Hepatocyte (in vitro differentiated cells): ENCODE measurements around the gene MARS2. TPM values are rescaled to one million over a fixed set of nuclear protein-coding genes. Genes with fewer than 3 reads are reported as not detected.

Experiments used
- DNase-seq: peaks from one replicate; pipeline ENCODE4 v3.0.0-alpha.2; 2016; ENCODE audit warnings: low spot score
- H2AFZ ChIP-seq: fragments of 200-600 bp; sonication (generic); 2 replicates; pipeline ENCODE4 v1.6.0; 2016; ENCODE audit warnings: antibody characterized with exemption, mild to moderate bottlenecking
- H3K27ac ChIP-seq: fragments of 200-600 bp; sonication (generic); 2 replicates; pipeline ENCODE4 v1.5.1; 2016; ENCODE audit warnings: mild to moderate bottlenecking
- H3K27me3 ChIP-seq: fragments of 200-600 bp; sonication (generic); 2 replicates; pipeline ENCODE4 v1.6.1; 2016
- H3K36me3 ChIP-seq: fragments of 200-600 bp; sonication (generic); replicated peaks from 2 replicates; pipeline ENCODE4 v1.5.1; 2016; ENCODE audit warnings: low read depth; ENCODE audit not compliant: insufficient read depth
- H3K4me1 ChIP-seq: fragments of 200-600 bp; sonication (generic); 2 replicates; pipeline ENCODE4 v1.5.1; 2016; ENCODE audit warnings: mild to moderate bottlenecking, moderate library complexity; ENCODE audit not compliant: insufficient read depth
- H3K4me2 ChIP-seq: fragments of 200-600 bp; sonication (generic); 2 replicates; pipeline ENCODE4 v1.6.0; 2016
- H3K4me3 ChIP-seq: fragments of 200-600 bp; sonication (generic); 2 replicates; pipeline ENCODE4 v1.5.1; 2016; ENCODE audit warnings: mild to moderate bottlenecking
- H3K79me2 ChIP-seq: fragments of 200-600 bp; sonication (generic); 2 replicates; pipeline ENCODE4 v1.6.0; 2017; ENCODE audit warnings: mild to moderate bottlenecking
- H3K9me2 ChIP-seq: fragments of 200-600 bp; sonication (generic); replicated peaks from 2 replicates; pipeline ENCODE4 v1.6.0; 2017; ENCODE audit warnings: mild to moderate bottlenecking; ENCODE audit not compliant: insufficient read depth
- H3K9me3 ChIP-seq: fragments of 200-600 bp; sonication (generic); 2 replicates; pipeline ENCODE4 v1.5.1; 2016; ENCODE audit warnings: low read depth, mild to moderate bottlenecking
- H4K20me1 ChIP-seq: fragments of 200-600 bp; sonication (generic); 2 replicates; pipeline ENCODE4 v1.6.0; 2016; ENCODE audit warnings: mild to moderate bottlenecking; ENCODE audit not compliant: insufficient read depth, poor library complexity, severe bottlenecking
- EZH2 ChIP-seq: fragments of 200-600 bp; sonication (generic); IDR thresholded peaks from 2 replicates; pipeline ENCODE4 v1.6.1; 2016; ENCODE audit warnings: antibody characterized with exemption, mild to moderate bottlenecking, borderline replicate concordance
- EZH2phosphoT487 ChIP-seq: fragments of 200-600 bp; sonication (generic); IDR thresholded peaks from one replicate; pipeline ENCODE4 v1.6.1; 2018; ENCODE audit warnings: antibody characterized with exemption, mild to moderate bottlenecking, low read depth, moderate library complexity; ENCODE audit not compliant: unreplicated experiment, severe bottlenecking
- WGBS: methylation state at CpG from one replicate; pipeline ENCODE4 v1.1.6; 2016; ENCODE audit warnings: low lambda C conversion rate; ENCODE audit errors: missing lambda C conversion rate; 5-methylcytosine and 5-hydroxymethylcytosine counted together
- polyA plus RNA-seq: library from polyadenylated mRNA; unstranded; fragments of >200 nt; fragmentation: Nextera tagmentation; extraction: Ambion mirVana; gene quantifications from 2 replicates; pipeline ENCODE4 v1.2.1, GENCODE V29; 2016
- total RNA-seq: library from RNA; depleted of rRNA; stranded (reverse); fragments of >200 nt; gene quantifications from 2 replicates; pipeline ENCODE4 v1.2.3, GENCODE V29; 2014
- TF ChIP-seq, protein P1 (sequence below): fragments of 200-600 bp; sonication (generic); IDR thresholded peaks from 2 replicates; pipeline ENCODE4 v1.5.1; 2016; ENCODE audit warnings: antibody characterized with exemption, mild to moderate bottlenecking; ENCODE audit not compliant: poor library complexity

MARS2 gene
- total RNA-seq (7.8 and 8.4 TPM in 2 replicates), polyA plus RNA-seq (3.5 and 6.3 TPM in 2 replicates)

DNA sequence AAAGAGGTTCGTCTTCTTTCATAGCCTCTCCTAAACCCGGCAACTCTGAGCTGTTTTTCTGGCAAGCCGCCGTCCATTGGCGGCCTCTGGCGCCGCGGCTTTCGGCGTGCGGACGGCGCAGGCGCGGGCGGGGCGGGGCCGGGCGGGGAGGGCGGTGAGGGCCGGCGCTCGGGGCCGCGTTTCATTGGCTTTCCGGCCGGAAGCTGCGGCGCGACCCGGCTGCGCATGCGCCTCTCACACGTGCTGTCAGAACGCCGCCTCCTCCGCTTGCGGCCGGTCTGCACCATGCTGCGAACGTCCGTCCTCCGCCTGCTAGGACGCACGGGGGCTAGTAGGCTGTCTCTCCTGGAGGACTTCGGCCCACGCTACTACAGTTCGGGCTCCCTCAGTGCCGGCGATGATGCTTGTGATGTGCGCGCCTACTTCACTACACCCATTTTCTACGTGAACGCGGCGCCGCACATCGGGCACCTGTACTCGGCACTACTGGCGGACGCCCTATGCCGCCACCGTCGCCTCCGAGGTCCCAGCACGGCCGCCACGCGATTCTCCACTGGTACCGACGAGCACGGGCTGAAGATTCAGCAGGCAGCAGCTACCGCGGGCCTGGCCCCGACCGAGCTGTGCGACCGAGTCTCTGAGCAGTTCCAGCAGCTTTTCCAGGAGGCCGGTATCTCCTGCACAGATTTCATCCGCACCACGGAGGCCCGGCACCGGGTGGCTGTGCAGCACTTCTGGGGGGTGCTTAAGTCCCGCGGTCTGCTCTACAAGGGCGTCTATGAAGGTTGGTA lies at the start of gene MARS2:
TSS of gene MARS2 (plus strand) at position 249 of the 791 bp plus-strand sequence. CDS start at position 286, 37 bp downstream.
- H3K27me3 ChIP-seq, result no peaks in the 10 kb centered on the region
- peak within 1 kb of the TSS; percentile 96 for H3K4me2 ChIP-seq
- peaks cover 7% of the 10 kb centered on the region for H4K20me1 ChIP-seq
- peak within 1 kb of the TSS; percentile 85 for H3K27ac ChIP-seq
- no peaks in the 10 kb centered on the region for H3K36me3 ChIP-seq
- WGBS, result under 1% methylated on average over 60 of the region's 86 CpGs
- TF ChIP-seq EZH2phosphoT487, result no peak
- TF ChIP-seq, protein P1, sequence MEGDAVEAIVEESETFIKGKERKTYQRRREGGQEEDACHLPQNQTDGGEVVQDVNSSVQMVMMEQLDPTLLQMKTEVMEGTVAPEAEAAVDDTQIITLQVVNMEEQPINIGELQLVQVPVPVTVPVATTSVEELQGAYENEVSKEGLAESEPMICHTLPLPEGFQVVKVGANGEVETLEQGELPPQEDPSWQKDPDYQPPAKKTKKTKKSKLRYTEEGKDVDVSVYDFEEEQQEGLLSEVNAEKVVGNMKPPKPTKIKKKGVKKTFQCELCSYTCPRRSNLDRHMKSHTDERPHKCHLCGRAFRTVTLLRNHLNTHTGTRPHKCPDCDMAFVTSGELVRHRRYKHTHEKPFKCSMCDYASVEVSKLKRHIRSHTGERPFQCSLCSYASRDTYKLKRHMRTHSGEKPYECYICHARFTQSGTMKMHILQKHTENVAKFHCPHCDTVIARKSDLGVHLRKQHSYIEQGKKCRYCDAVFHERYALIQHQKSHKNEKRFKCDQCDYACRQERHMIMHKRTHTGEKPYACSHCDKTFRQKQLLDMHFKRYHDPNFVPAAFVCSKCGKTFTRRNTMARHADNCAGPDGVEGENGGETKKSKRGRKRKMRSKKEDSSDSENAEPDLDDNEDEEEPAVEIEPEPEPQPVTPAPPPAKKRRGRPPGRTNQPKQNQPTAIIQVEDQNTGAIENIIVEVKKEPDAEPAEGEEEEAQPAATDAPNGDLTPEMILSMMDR, result no peak
- peak; percentile 98 for DNase-seq
- peak within 1 kb of the TSS; percentile 98 for H2AFZ ChIP-seq
- H3K4me3 ChIP-seq, result peak within 1 kb of the TSS; percentile 83
- H3K9me2 ChIP-seq, result no peaks in the 10 kb centered on the region
- H3K4me1 ChIP-seq, result peaks cover 14% of the 10 kb centered on the region
- peaks cover 31% of the 10 kb centered on the region for H3K79me2 ChIP-seq
- no peaks in the 10 kb centered on the region for H3K9me3 ChIP-seq

DNA sequence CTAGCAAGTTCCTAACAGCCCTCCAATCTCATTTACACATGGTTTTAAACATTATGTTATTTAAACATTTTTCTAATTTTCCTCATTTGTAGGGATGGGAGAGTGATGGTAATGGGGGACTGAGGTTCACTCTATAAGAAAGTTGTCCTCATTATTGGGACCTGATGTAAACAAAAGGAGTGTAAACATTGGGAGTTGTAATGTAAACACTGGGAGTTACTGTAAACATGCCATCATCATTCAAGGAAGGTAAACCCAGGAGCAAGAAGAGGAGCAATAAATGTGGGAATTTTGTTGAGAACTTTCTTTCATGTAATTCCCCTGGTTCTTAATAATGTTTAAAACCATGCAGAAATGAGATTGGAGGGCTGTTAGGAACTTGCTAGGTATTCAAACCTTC lies 47.6 kb upstream of the MARS2 start:
- TF ChIP-seq, protein P1, result no peak
- no peak for TF ChIP-seq EZH2
- H3K36me3 ChIP-seq, result no peaks in the 10 kb centered on the region
- no peaks in the 10 kb centered on the region for H3K9me3 ChIP-seq
- no peaks in the 10 kb centered on the region for H3K4me1 ChIP-seq
- no peaks in the 10 kb centered on the region for H3K79me2 ChIP-seq
- no peaks in the 10 kb centered on the region for H3K27me3 ChIP-seq
- DNase-seq, result no peak
- no peak overlapping the region for H3K4me2 ChIP-seq
- no peaks in the 10 kb centered on the region for H3K9me2 ChIP-seq
- H3K27ac ChIP-seq, result no peak overlapping the region
- no peak overlapping the region for H2AFZ ChIP-seq
- H4K20me1 ChIP-seq, result no peaks in the 10 kb centered on the region
- H3K4me3 ChIP-seq, result no peak overlapping the region

DNA sequence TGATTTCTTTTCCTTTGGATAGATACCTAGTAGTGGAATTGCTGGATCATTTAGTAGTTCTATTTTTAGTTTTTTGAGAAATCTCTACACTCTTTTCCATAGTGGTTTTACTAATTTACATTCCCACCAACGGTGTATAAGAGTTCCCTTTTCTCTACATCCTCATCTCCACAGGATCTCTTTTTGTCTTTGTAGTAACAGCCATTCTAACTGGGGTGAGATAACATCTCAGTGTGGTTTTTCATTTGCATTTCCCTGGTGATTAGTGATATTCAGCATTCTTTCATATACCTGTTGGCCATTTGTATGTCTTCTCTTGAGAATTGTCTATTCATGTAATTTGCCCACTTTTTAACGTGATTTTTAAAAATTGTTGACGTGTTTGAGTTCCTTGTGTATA lies 43.5 kb upstream of the MARS2 start:
- no peak overlapping the region for H2AFZ ChIP-seq
- H3K36me3 ChIP-seq, result no peaks in the 10 kb centered on the region
- DNase-seq, result no peak
- H3K9me2 ChIP-seq, result no peaks in the 10 kb centered on the region
- WGBS, result 57% methylated on average over 3 of the region's 3 CpGs
- no peak overlapping the region for H3K27ac ChIP-seq
- TF ChIP-seq, protein P1, result no peak
- TF ChIP-seq EZH2phosphoT487, result no peak
- no peak for TF ChIP-seq EZH2
- no peaks in the 10 kb centered on the region for H3K27me3 ChIP-seq
- no peak overlapping the region for H3K4me2 ChIP-seq
- peaks cover 2% of the 10 kb centered on the region for H3K9me3 ChIP-seq
- H3K4me3 ChIP-seq, result no peak overlapping the region
- H3K79me2 ChIP-seq, result no peaks in the 10 kb centered on the region
- H3K4me1 ChIP-seq, result no peaks in the 10 kb centered on the region
- H4K20me1 ChIP-seq, result no peaks in the 10 kb centered on the region

DNA sequence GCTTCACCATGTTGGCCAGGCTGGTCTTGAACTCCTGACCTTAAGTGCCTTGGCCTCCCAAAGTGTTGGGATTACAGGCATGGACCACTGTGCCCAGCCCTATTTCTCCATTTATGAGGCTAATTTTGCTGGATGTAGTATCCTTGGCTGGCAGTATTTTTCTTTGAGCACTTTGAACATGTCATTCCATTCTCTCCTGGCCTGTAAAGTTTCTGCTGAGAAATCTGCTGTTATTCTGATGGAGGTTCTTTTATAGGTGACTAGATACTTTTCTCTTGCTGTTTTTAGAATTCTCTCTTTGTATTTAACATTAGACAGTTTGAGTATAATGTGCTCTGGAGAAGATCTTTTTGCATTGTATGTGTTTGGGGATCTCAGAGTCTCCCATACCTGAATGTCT lies 38.9 kb upstream of the MARS2 start:
- TF ChIP-seq EZH2 (no peak), EZH2phosphoT487 (no peak)
- TF ChIP-seq, protein P1, result no peak
- no peak for DNase-seq
- Histone ChIP-seq H3K4me2 (no peak overlapping the region), H3K27ac (no peak overlapping the region), H3K4me1 (no peaks in the 10 kb centered on the region), H3K27me3 (no peaks in the 10 kb centered on the region), H3K9me2 (no peaks in the 10 kb centered on the region), H3K4me3 (no peak overlapping the region), H3K36me3 (no peaks in the 10 kb centered on the region), H2AFZ (no peak overlapping the region), H4K20me1 (no peaks in the 10 kb centered on the region), H3K9me3 (peaks cover 10% of the 10 kb centered on the region), H3K79me2 (peaks cover under 1% of the 10 kb centered on the region)
